Endodermal cell (in vitro differentiated cells): Measurements from ENCODE around the gene MPPED2. TPM values are rescaled to one million over a fixed set of nuclear protein-coding genes. Genes with fewer than 3 reads are reported as not detected.

Experiments
- DNase-seq: peaks from one replicate; pipeline ENCODE4 v3.0.0-alpha.2; 2017
- H3K27ac ChIP-seq: 2 replicates; pipeline ENCODE4 v1.5.1; 2013; ENCODE audit warnings: mild to moderate bottlenecking, low read depth, low read length, moderate library complexity
- H3K27me3 ChIP-seq: 2 replicates; pipeline ENCODE4 v1.6.1; 2013; ENCODE audit warnings: mild to moderate bottlenecking, low read length, moderate library complexity; ENCODE audit not compliant: insufficient read depth, control insufficient read depth, poor library complexity, severe bottlenecking
- H3K36me3 ChIP-seq: 2 replicates; pipeline ENCODE4 v1.7.0; 2013; ENCODE audit warnings: mild to moderate bottlenecking, low read length, moderate library complexity; ENCODE audit not compliant: control insufficient read depth, insufficient read depth
- H3K4me1 ChIP-seq: one replicate; pipeline ENCODE4 v1.7.0; 2013; ENCODE audit warnings: low read length; ENCODE audit not compliant: control insufficient read depth, insufficient read depth
- H3K4me3 ChIP-seq: 2 replicates; pipeline ENCODE4 v1.5.1; 2013; ENCODE audit warnings: mild to moderate bottlenecking, low read length, moderate library complexity
- H3K9ac ChIP-seq: 2 replicates; pipeline ENCODE4 v1.6.1; 2013; ENCODE audit warnings: mild to moderate bottlenecking, low read length, moderate library complexity; ENCODE audit not compliant: poor library complexity, severe bottlenecking; ENCODE audit errors: extremely low read depth
- H3K9me3 ChIP-seq: 2 replicates; pipeline ENCODE4 v1.6.1; 2013; ENCODE audit warnings: mild to moderate bottlenecking, low read length, moderate library complexity; ENCODE audit not compliant: control insufficient read depth
- H3K27ac Mint-ChIP-seq: 2 replicates; pipeline ENCODE4 v1.8.0; 2020; ENCODE audit warnings: mixed read lengths
- H3K27me3 Mint-ChIP-seq: 2 replicates; pipeline ENCODE4 v1.8.0; 2021; ENCODE audit warnings: mild to moderate bottlenecking, mixed read lengths; ENCODE audit not compliant: insufficient read depth
- H3K36me3 Mint-ChIP-seq: 2 replicates; pipeline ENCODE4 v1.8.0; 2020; ENCODE audit warnings: low read depth, mixed read lengths
- H3K4me1 Mint-ChIP-seq: 2 replicates; pipeline ENCODE4 v1.8.0; 2020; ENCODE audit warnings: mixed read lengths
- H3K4me3 Mint-ChIP-seq: 2 replicates; pipeline ENCODE4 v1.8.0; 2020; ENCODE audit warnings: mild to moderate bottlenecking, moderate library complexity, mixed read lengths
- H3K9me3 Mint-ChIP-seq: 2 replicates; pipeline ENCODE4 v1.8.0; 2020; ENCODE audit warnings: mild to moderate bottlenecking, mixed read lengths
- CTCF ChIP-seq: fragments of 200-600 bp; sonication (generic); conservative IDR thresholded peaks from 2 replicates; pipeline ENCODE4 v1.5.0; 2021; ENCODE audit warnings: antibody characterized with exemption, mild to moderate bottlenecking
- WGBS, 2 experiments: methylation state at CpG; one replicate each; pipeline versions ENCODE4 v1.1.5 to v1.1.7; 2013; ENCODE audit warnings: missing lambda C conversion rate in 2 of 2, mixed read lengths in 1 of 2; ENCODE audit not compliant: insufficient coverage in 1 of 2, insufficient read length in 1 of 2; 5-methylcytosine and 5-hydroxymethylcytosine counted together
- total RNA-seq, 2 donors: library from RNA; stranded (reverse); fragmentation: NEBNext Ultra II Directional in 1 of 2; extraction: Animal tissue kit (Norgen Biotek cat#: 25700) in 1 of 2; gene quantifications; 2 replicates in 1 of 2; 3 replicates in 1 of 2; pipeline ENCODE4 v1.2.1, GENCODE V29; 2021

The MPPED2 gene
- total RNA-seq, 2 donors from 2014 or later, result 1.5 to 16.4 TPM

GRCh38 chr11:30535818-30536217, 50.3 kb downstream of the MPPED2 start:
- no peak overlapping the region for H3K27ac Mint-ChIP-seq
- H3K4me1 Mint-ChIP-seq, result peaks cover 37% of the 10 kb centered on the region
- Histone ChIP-seq H3K4me3 (no peak overlapping the region), H3K27ac (no peak overlapping the region), H3K27me3 (no peaks in the 10 kb centered on the region), H3K36me3 (no peaks in the 10 kb centered on the region), H3K9ac (no peak overlapping the region), H3K9me3 (no peaks in the 10 kb centered on the region), H3K4me1 (peaks cover 6% of the 10 kb centered on the region)
- no peaks in the 10 kb centered on the region for H3K36me3 Mint-ChIP-seq
- TF ChIP-seq CTCF, result no peak
- H3K27me3 Mint-ChIP-seq, result no peaks in the 10 kb centered on the region
- H3K9me3 Mint-ChIP-seq, result no peaks in the 10 kb centered on the region
- no peak for DNase-seq
- WGBS, 2 experiments, result 94 to 95% methylated on average over 4 to 13 of the region's 13 CpGs
- no peak overlapping the region for H3K4me3 Mint-ChIP-seq

- Histone ChIP-seq H3K27me3 (no peaks in the 10 kb centered on the region), H3K9me3 (no peaks in the 10 kb centered on the region), H3K36me3 (no peaks in the 10 kb centered on the region), H3K4me1 (peaks cover 6% of the 10 kb centered on the region), H3K27ac (no peak overlapping the region), H3K9ac (no peak overlapping the region), H3K4me3 (no peak overlapping the region)
- WGBS, 2 experiments, result 70 to 86% methylated on average over 1 to 2 of the region's 2 CpGs
- no peaks in the 10 kb centered on the region for H3K9me3 Mint-ChIP-seq
- no peaks in the 10 kb centered on the region for H3K36me3 Mint-ChIP-seq
- no peak for DNase-seq
- H3K4me1 Mint-ChIP-seq, result peaks cover 24% of the 10 kb centered on the region
- TF ChIP-seq CTCF, result no peak
- H3K4me3 Mint-ChIP-seq, result no peak overlapping the region
- H3K27ac Mint-ChIP-seq, result no peak overlapping the region
- no peaks in the 10 kb centered on the region for H3K27me3 Mint-ChIP-seq
These were observed 52.7 kb downstream of the MPPED2 start for GRCh38 chr11:30533445-30533947.

GRCh38 chr11:30527566-30527965, 58.6 kb downstream of the MPPED2 start:
- Histone ChIP-seq H3K9me3 (no peaks in the 10 kb centered on the region), H3K4me3 (no peak overlapping the region), H3K9ac (no peak overlapping the region), H3K27me3 (no peaks in the 10 kb centered on the region), H3K4me1 (no peaks in the 10 kb centered on the region), H3K27ac (no peak overlapping the region), H3K36me3 (no peaks in the 10 kb centered on the region)
- H3K4me3 Mint-ChIP-seq, result no peak overlapping the region
- H3K4me1 Mint-ChIP-seq, result peaks cover 12% of the 10 kb centered on the region
- WGBS, 2 experiments, result 82 to 89% methylated on average over 3 of the region's 3 CpGs
- DNase-seq, result no peak
- peaks cover 3% of the 10 kb centered on the region for H3K36me3 Mint-ChIP-seq
- no peak overlapping the region for H3K27ac Mint-ChIP-seq
- TF ChIP-seq CTCF, result no peak
- no peaks in the 10 kb centered on the region for H3K27me3 Mint-ChIP-seq
- no peaks in the 10 kb centered on the region for H3K9me3 Mint-ChIP-seq
